ENCODE measurements around the gene MILR1.

GRCh38 chr17:64437944-64438525 is 10.9 kb upstream of the MILR1 start:
- TF ChIP-seq CTCF (IDR thresholded peaks at IDR 0.05; ENCODE audit: insufficient read depth, low read length, poor library complexity, severe bottlenecking) (no peak), EZH2phosphoT487 (conservative IDR thresholded peaks at IDR 0.05; ENCODE audit: low read length) (no peak)

All from SU-DHL-6 (cell line).